ENCODE measurements around the gene KCNH1. TPM values are rescaled to one million over a fixed set of nuclear protein-coding genes. Genes with fewer than 3 reads are reported as not detected.

Gene KCNH1
- total and polyA plus RNA-seq, 2 experiments from 2014 or later = 0.03 to 0.17 TPM

DNA sequence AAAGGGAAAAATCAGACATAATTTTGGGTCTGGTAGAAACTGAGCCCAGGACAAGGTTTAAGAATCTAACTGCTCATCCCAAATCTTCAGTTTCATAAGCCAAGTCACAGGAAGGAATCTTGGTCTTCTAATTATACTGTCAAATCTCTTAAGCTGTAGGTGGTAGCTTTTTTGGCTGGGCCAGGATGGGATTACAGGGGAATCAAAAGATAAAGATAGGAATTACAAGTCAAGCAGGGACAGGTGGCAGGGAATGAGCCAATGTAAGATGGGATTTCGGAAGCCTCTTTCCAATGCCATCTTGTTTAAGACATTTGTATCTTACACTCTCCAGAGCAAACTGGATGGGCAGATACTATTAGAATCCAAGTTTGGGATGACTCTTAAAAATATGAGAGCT lies 383.5 kb downstream of the KCNH1 start:
- H3K9me2 ChIP-seq (replicated peaks; ENCODE audit: insufficient read depth) = no peaks in the 10 kb centered on the region
- no peaks in the 10 kb centered on the region for H3K36me3 ChIP-seq (replicated peaks; ENCODE audit: insufficient read depth, low read depth)
- H3K79me2 ChIP-seq = no peaks in the 10 kb centered on the region
- H3K4me2 ChIP-seq = no peak overlapping the region
- 100% methylated on average over 1 of the region's 1 CpG for WGBS (ENCODE audit: low lambda C conversion rate, missing lambda C conversion rate)
- no peak overlapping the region for H3K27ac ChIP-seq
- TF ChIP-seq EZH2 (IDR thresholded peaks at IDR 0.05; ENCODE audit: borderline replicate concordance) (no peak), EZH2phosphoT487 (IDR thresholded peaks at IDR 0.05; ENCODE audit: low read depth, severe bottlenecking, unreplicated experiment) (no peak)
- TF ChIP-seq, protein P1, sequence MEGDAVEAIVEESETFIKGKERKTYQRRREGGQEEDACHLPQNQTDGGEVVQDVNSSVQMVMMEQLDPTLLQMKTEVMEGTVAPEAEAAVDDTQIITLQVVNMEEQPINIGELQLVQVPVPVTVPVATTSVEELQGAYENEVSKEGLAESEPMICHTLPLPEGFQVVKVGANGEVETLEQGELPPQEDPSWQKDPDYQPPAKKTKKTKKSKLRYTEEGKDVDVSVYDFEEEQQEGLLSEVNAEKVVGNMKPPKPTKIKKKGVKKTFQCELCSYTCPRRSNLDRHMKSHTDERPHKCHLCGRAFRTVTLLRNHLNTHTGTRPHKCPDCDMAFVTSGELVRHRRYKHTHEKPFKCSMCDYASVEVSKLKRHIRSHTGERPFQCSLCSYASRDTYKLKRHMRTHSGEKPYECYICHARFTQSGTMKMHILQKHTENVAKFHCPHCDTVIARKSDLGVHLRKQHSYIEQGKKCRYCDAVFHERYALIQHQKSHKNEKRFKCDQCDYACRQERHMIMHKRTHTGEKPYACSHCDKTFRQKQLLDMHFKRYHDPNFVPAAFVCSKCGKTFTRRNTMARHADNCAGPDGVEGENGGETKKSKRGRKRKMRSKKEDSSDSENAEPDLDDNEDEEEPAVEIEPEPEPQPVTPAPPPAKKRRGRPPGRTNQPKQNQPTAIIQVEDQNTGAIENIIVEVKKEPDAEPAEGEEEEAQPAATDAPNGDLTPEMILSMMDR (IDR thresholded peaks at IDR 0.05; ENCODE audit: poor library complexity) = no peak
- H3K9me3 ChIP-seq (ENCODE audit: low read depth) = no peaks in the 10 kb centered on the region
- H3K27me3 ChIP-seq = peaks cover 5% of the 10 kb centered on the region
- no peaks in the 10 kb centered on the region for H4K20me1 ChIP-seq (ENCODE audit: insufficient read depth, poor library complexity, severe bottlenecking)
- H3K4me1 ChIP-seq (ENCODE audit: insufficient read depth) = no peaks in the 10 kb centered on the region
- H3K4me3 ChIP-seq = no peak overlapping the region
- H2AFZ ChIP-seq = no peak overlapping the region
- no peak for DNase-seq (ENCODE audit: low spot score)

- no peak overlapping the region for H3K4me3 ChIP-seq
- no peaks in the 10 kb centered on the region for H3K79me2 ChIP-seq
- H3K4me2 ChIP-seq = no peak overlapping the region
- H2AFZ ChIP-seq = no peak overlapping the region
- no peaks in the 10 kb centered on the region for H3K4me1 ChIP-seq (ENCODE audit: insufficient read depth)
- no peaks in the 10 kb centered on the region for H3K9me3 ChIP-seq (ENCODE audit: low read depth)
- no peak for TF ChIP-seq EZH2 (IDR thresholded peaks at IDR 0.05; ENCODE audit: borderline replicate concordance)
- no peak for TF ChIP-seq EZH2phosphoT487 (IDR thresholded peaks at IDR 0.05; ENCODE audit: low read depth, severe bottlenecking, unreplicated experiment)
- TF ChIP-seq, protein P1 (IDR thresholded peaks at IDR 0.05; ENCODE audit: poor library complexity) = no peak
- H3K27ac ChIP-seq = no peak overlapping the region
- no peaks in the 10 kb centered on the region for H3K36me3 ChIP-seq (replicated peaks; ENCODE audit: insufficient read depth, low read depth)
- no peaks in the 10 kb centered on the region for H3K9me2 ChIP-seq (replicated peaks; ENCODE audit: insufficient read depth)
- H4K20me1 ChIP-seq (ENCODE audit: insufficient read depth, poor library complexity, severe bottlenecking) = no peaks in the 10 kb centered on the region
- WGBS (ENCODE audit: low lambda C conversion rate, missing lambda C conversion rate) = 94% methylated on average over 3 of the region's 3 CpGs
- peaks cover 5% of the 10 kb centered on the region for H3K27me3 ChIP-seq
- DNase-seq (ENCODE audit: low spot score) = no peak
Measured at GRCh38 chr1:210748796-210749195, 385.2 kb downstream of the KCNH1 start.

GRCh38 chr1:210747890-210748289 lies 386.1 kb downstream of the KCNH1 start:
- H3K4me2 ChIP-seq = no peak overlapping the region
- no peaks in the 10 kb centered on the region for H3K4me1 ChIP-seq (ENCODE audit: insufficient read depth)
- no peaks in the 10 kb centered on the region for H4K20me1 ChIP-seq (ENCODE audit: insufficient read depth, poor library complexity, severe bottlenecking)
- H3K9me2 ChIP-seq (replicated peaks; ENCODE audit: insufficient read depth) = no peaks in the 10 kb centered on the region
- no peak overlapping the region for H3K27ac ChIP-seq
- H3K27me3 ChIP-seq = peaks cover 5% of the 10 kb centered on the region
- H2AFZ ChIP-seq = no peak overlapping the region
- no peak for DNase-seq (ENCODE audit: low spot score)
- H3K9me3 ChIP-seq (ENCODE audit: low read depth) = no peaks in the 10 kb centered on the region
- H3K36me3 ChIP-seq (replicated peaks; ENCODE audit: insufficient read depth, low read depth) = no peaks in the 10 kb centered on the region
- TF ChIP-seq EZH2 (IDR thresholded peaks at IDR 0.05; ENCODE audit: borderline replicate concordance) (no peak), EZH2phosphoT487 (IDR thresholded peaks at IDR 0.05; ENCODE audit: low read depth, severe bottlenecking, unreplicated experiment) (no peak)
- TF ChIP-seq, protein P1 (IDR thresholded peaks at IDR 0.05; ENCODE audit: poor library complexity) = no peak
- H3K79me2 ChIP-seq = no peaks in the 10 kb centered on the region
- H3K4me3 ChIP-seq = no peak overlapping the region
- 90% methylated on average over 6 of the region's 6 CpGs for WGBS (ENCODE audit: low lambda C conversion rate, missing lambda C conversion rate)

- H3K9me2 ChIP-seq (replicated peaks; ENCODE audit: insufficient read depth) = no peaks in the 10 kb centered on the region
- H3K36me3 ChIP-seq (replicated peaks; ENCODE audit: insufficient read depth, low read depth) = no peaks in the 10 kb centered on the region
- peaks cover 5% of the 10 kb centered on the region for H3K27me3 ChIP-seq
- no peak for TF ChIP-seq EZH2phosphoT487 (IDR thresholded peaks at IDR 0.05; ENCODE audit: low read depth, severe bottlenecking, unreplicated experiment)
- TF ChIP-seq EZH2 (IDR thresholded peaks at IDR 0.05; ENCODE audit: borderline replicate concordance) = no peak
- TF ChIP-seq, protein P1 (IDR thresholded peaks at IDR 0.05; ENCODE audit: poor library complexity) = no peak
- no peaks in the 10 kb centered on the region for H3K79me2 ChIP-seq
- no peaks in the 10 kb centered on the region for H4K20me1 ChIP-seq (ENCODE audit: insufficient read depth, poor library complexity, severe bottlenecking)
- H3K9me3 ChIP-seq (ENCODE audit: low read depth) = no peaks in the 10 kb centered on the region
- DNase-seq (ENCODE audit: low spot score) = no peak
- H3K27ac ChIP-seq = no peak overlapping the region
- WGBS (ENCODE audit: low lambda C conversion rate, missing lambda C conversion rate) = 73% methylated on average over 3 of the region's 3 CpGs
- no peak overlapping the region for H2AFZ ChIP-seq
- no peak overlapping the region for H3K4me2 ChIP-seq
- no peaks in the 10 kb centered on the region for H3K4me1 ChIP-seq (ENCODE audit: insufficient read depth)
- no peak overlapping the region for H3K4me3 ChIP-seq
Measured at GRCh38 chr1:210747112-210747511, 386.8 kb downstream of the KCNH1 start.
